GM12892 (cell line): ENCODE results near the gene CEMIP.

Experiments used
- POLR2A ChIP-seq: IDR thresholded peaks from 2 replicates; pipeline ENCODE4 v1.6.1; 2011; ENCODE audit warnings: low read depth, low read length, control low read depth
- POLR2AphosphoS5 ChIP-seq: IDR thresholded peaks from 2 replicates; pipeline ENCODE4 v1.6.1; 2011; ENCODE audit warnings: low read depth, low read length, control low read depth

GRCh38 chr15:80945605-80946004 lies 166.4 kb downstream of the CEMIP start:
- TF ChIP-seq POLR2AphosphoS5 (no peak), POLR2A (no peak)
